C1 segment of cervical spinal cord (tissue), 14 donors: ENCODE data around the gene MAB21L4.

Experiments used
- DNase-seq, 14 donors: peaks; one replicate each; lab custom pipeline; 2025; lab: John Stamatoyannopoulos, UW

Gene MAB21L4

GRCh38 chr2:240925568-240926515 is 29.9 kb upstream of the MAB21L4 start:
- no peak for DNase-seq

GRCh38 chr2:240925191-240925567 is 29.2 kb upstream of the MAB21L4 start:
- DNase-seq = no peak

GRCh38 chr2:240922982-240923537 is 27.1 kb upstream of the MAB21L4 start:
- DNase-seq = no peak

- no peak for DNase-seq
Observed at GRCh38 chr2:240922245-240922981, 26.5 kb upstream of the MAB21L4 start.

- no peak for DNase-seq
Observed at GRCh38 chr2:240921995-240922244, 26.0 kb upstream of the MAB21L4 start.

GRCh38 chr2:240921311-240921994 is 25.5 kb upstream of the MAB21L4 start:
- DNase-seq = peak in 1 of 14 donors; percentile 55

GRCh38 chr2:240920783-240921231 is 24.9 kb upstream of the MAB21L4 start:
- no peak for DNase-seq

GRCh38 chr2:240919786-240920782 is 24.1 kb upstream of the MAB21L4 start:
- DNase-seq = no peak

- no peak for DNase-seq
Observed at GRCh38 chr2:240919161-240919781, 23.3 kb upstream of the MAB21L4 start.

- DNase-seq = no peak
Observed at GRCh38 chr2:240918258-240919091, 22.5 kb upstream of the MAB21L4 start.

- DNase-seq = no peak
Observed at GRCh38 chr2:240917684-240918257, 21.8 kb upstream of the MAB21L4 start.

GRCh38 chr2:240917009-240917683 is 21.2 kb upstream of the MAB21L4 start:
- no peak for DNase-seq

- DNase-seq = peak in 1 of 14 donors; percentile 70
Observed at GRCh38 chr2:240916571-240917008, 20.6 kb upstream of the MAB21L4 start.

GRCh38 chr2:240915526-240916341 is 19.8 kb upstream of the MAB21L4 start:
- no peak for DNase-seq

GRCh38 chr2:240914645-240915525 is 18.9 kb upstream of the MAB21L4 start:
- no peak for DNase-seq
